H1 (cell line): ENCODE data around the gene CHD9. TPM values are rescaled to one million over a fixed set of nuclear protein-coding genes. Genes with fewer than 3 reads are reported as not detected.

Experiments used
- CTCF ChIA-PET: fragments of 300-600 bp; sonication (Branson Sonifier 250); formaldehyde crosslinking; loops from one replicate; lab custom pipeline; 2021; ENCODE audit not compliant: partially characterized antibody; lab: Charles Lee
- POLR2A ChIA-PET: fragments of 300-600 bp; sonication (Branson Sonifier 250); formaldehyde crosslinking; loops from one replicate; lab custom pipeline; 2021; ENCODE audit warnings: inconsistent platforms; ENCODE audit not compliant: partially characterized antibody; lab: Charles Lee
- DNase-seq, 2 experiments: peaks; one replicate each; pipeline versions ENCODE4 v3.0.0 to v3.0.0-alpha.2; 2010 to 2022; ENCODE audit warnings: low spot score in 2 of 2, low read depth in 1 of 2, mixed read lengths in 1 of 2
- FAIRE-seq: peaks from 2 replicates; lab custom pipeline; 2011; peaks lifted over from hg19 to GRCh38; lab: Jason Lieb, UNC
- H2AFZ ChIP-seq: 2 replicates; pipeline ENCODE4 v1.8.1; 2012; ENCODE audit warnings: low read length, inconsistent platforms
- H2AK5ac ChIP-seq: 2 replicates; pipeline ENCODE4 v1.6.1; 2013; ENCODE audit warnings: low read depth, low read length
- H2BK120ac ChIP-seq: replicated peaks from 2 replicates; pipeline ENCODE3; 2013; ENCODE audit warnings: low read depth, low read length, inconsistent platforms
- H2BK12ac ChIP-seq: 2 replicates; pipeline ENCODE4 v1.6.1; 2013; ENCODE audit warnings: low read depth, low read length
- H2BK15ac ChIP-seq: 2 replicates; pipeline ENCODE4 v1.6.1; 2013; ENCODE audit warnings: low read length
- H2BK20ac ChIP-seq: 2 replicates; pipeline ENCODE4 v1.6.1; 2013; ENCODE audit warnings: low read length
- H2BK5ac ChIP-seq: 2 replicates; pipeline ENCODE4 v1.6.1; 2013; ENCODE audit warnings: low read depth, low read length
- H3K14ac ChIP-seq: 2 replicates; pipeline ENCODE4 v1.6.1; 2013; ENCODE audit warnings: inconsistent platforms; ENCODE audit not compliant: insufficient read length
- H3K18ac ChIP-seq: 2 replicates; pipeline ENCODE4 v1.6.1; 2013; ENCODE audit warnings: low read length; ENCODE audit errors: extremely low read depth
- H3K23ac ChIP-seq: 2 replicates; pipeline ENCODE4 v1.6.1; 2013; ENCODE audit warnings: inconsistent platforms; ENCODE audit not compliant: insufficient read length
- H3K23me2 ChIP-seq: 2 replicates; pipeline ENCODE4 v1.6.1; 2013; ENCODE audit warnings: low read depth, low read length
- H3K27ac ChIP-seq: 2 replicates; pipeline ENCODE4 v1.6.1; 2011; ENCODE audit warnings: low read depth, low read length, inconsistent platforms
- H3K27me3 ChIP-seq, 4 experiments: replicated peaks in 1 of 4; 1 replicate in 1 of 4; 2 replicates in 3 of 4; pipeline versions ENCODE4 v1.6.1 to v1.8.1; 2011 to 2013; ENCODE audit warnings: low read length in 3 of 4, mild to moderate bottlenecking in 3 of 4, inconsistent platforms in 2 of 4, mixed read lengths in 2 of 4, moderate library complexity in 1 of 4; ENCODE audit not compliant: control insufficient read depth in 3 of 4, insufficient read depth in 3 of 4; ENCODE audit errors: extremely low read depth in 1 of 4
- H3K36me3 ChIP-seq, 4 experiments: 2 replicates each; pipeline versions ENCODE4 v1.6.1 to v1.8.1; 2011 to 2013; ENCODE audit warnings: mild to moderate bottlenecking in 4 of 4, low read length in 3 of 4, moderate library complexity in 2 of 4, control low read depth in 1 of 4, inconsistent platforms in 1 of 4; ENCODE audit not compliant: insufficient read depth in 4 of 4, control insufficient read depth in 2 of 4
- H3K4ac ChIP-seq: replicated peaks from 2 replicates; pipeline ENCODE3; 2013; ENCODE audit warnings: low read length, low read depth, mixed read lengths, inconsistent platforms; ENCODE audit not compliant: insufficient read length
- H3K4me1 ChIP-seq, 4 experiments: replicated peaks in 1 of 4; 1 replicate in 1 of 4; 2 replicates in 3 of 4; pipeline versions ENCODE4 v1.6.1 to v1.8.1; 2011 to 2013; ENCODE audit warnings: low read length in 3 of 4, inconsistent platforms in 2 of 4, mixed read lengths in 1 of 4; ENCODE audit not compliant: insufficient read depth in 4 of 4, control insufficient read depth in 3 of 4
- H3K4me2 ChIP-seq, 2 experiments: 2 replicates each; pipeline versions ENCODE4 v1.6.1 to v1.8.1; 2011 to 2013; ENCODE audit warnings: low read depth in 2 of 2, low read length in 2 of 2, control low read depth in 1 of 2, inconsistent platforms in 1 of 2, mild to moderate bottlenecking in 1 of 2; ENCODE audit not compliant: insufficient read depth in 1 of 2
- H3K4me3 ChIP-seq, 4 experiments: fragments of 200-600, 300-600 bp in 1 of 4; sonication (generic), shearing (Covaris generic), sonication (Bioruptor Twin) in 1 of 4; 2 replicates each; pipeline versions ENCODE4 v1.5.1 to v1.8.1; 2011 to 2016; ENCODE audit warnings: low read length in 4 of 4, low read depth in 3 of 4, control low read depth in 2 of 4, inconsistent platforms in 2 of 4, mild to moderate bottlenecking in 2 of 4, mixed read lengths in 1 of 4, moderate library complexity in 1 of 4; ENCODE audit not compliant: insufficient read depth in 2 of 4; ENCODE audit errors: extremely low read depth in 1 of 4
- H3K56ac ChIP-seq: replicated peaks from 2 replicates; pipeline ENCODE3; 2013; ENCODE audit warnings: low read depth, mild to moderate bottlenecking, mixed read lengths, low read length, inconsistent platforms; ENCODE audit not compliant: insufficient read length
- H3K79me1 ChIP-seq: 2 replicates; pipeline ENCODE4 v1.6.1; 2013; ENCODE audit warnings: low read depth, low read length, control low read depth
- H3K79me2 ChIP-seq, 2 experiments: 2 replicates each; pipeline versions ENCODE4 v1.6.1 to v1.8.1; 2012 to 2013; ENCODE audit warnings: low read length in 2 of 2, mild to moderate bottlenecking in 2 of 2, inconsistent platforms in 1 of 2; ENCODE audit not compliant: insufficient read depth in 2 of 2, control insufficient read depth in 1 of 2
- H3K9ac ChIP-seq, 4 experiments: replicated peaks in 1 of 4; 1 replicate in 1 of 4; 2 replicates in 3 of 4; pipeline versions ENCODE4 v1.6.1 to v1.8.1; 2011 to 2013; ENCODE audit warnings: low read depth in 3 of 4, low read length in 3 of 4, control low read depth in 2 of 4, mild to moderate bottlenecking in 2 of 4, moderate library complexity in 2 of 4, inconsistent platforms in 1 of 4; ENCODE audit errors: extremely low read depth in 1 of 4
- H3K9me3 ChIP-seq, 2 experiments: 2 replicates each; pipeline versions ENCODE4 v1.6.1 to v1.8.1; 2012 to 2013; ENCODE audit warnings: mild to moderate bottlenecking in 2 of 2, moderate library complexity in 2 of 2, control low read depth in 1 of 2, inconsistent platforms in 1 of 2, low read depth in 1 of 2, low read length in 1 of 2, mixed read lengths in 1 of 2; ENCODE audit not compliant: insufficient read depth in 2 of 2
- H4K20me1 ChIP-seq, 2 experiments: replicated peaks in 1 of 2; 2 replicates each; pipeline versions ENCODE3 to v1.8.1; 2011 to 2013; ENCODE audit warnings: inconsistent platforms in 2 of 2, low read length in 2 of 2, mild to moderate bottlenecking in 1 of 2; ENCODE audit not compliant: insufficient read depth in 2 of 2, control insufficient read depth in 1 of 2
- H4K5ac ChIP-seq: 2 replicates; pipeline ENCODE4 v1.6.1; 2013; ENCODE audit warnings: low read length, low read depth, mixed read lengths, inconsistent platforms; ENCODE audit not compliant: insufficient read length
- H4K8ac ChIP-seq: 2 replicates; pipeline ENCODE4 v1.8.0; 2013; ENCODE audit warnings: mild to moderate bottlenecking, moderate library complexity, low read length, inconsistent platforms; ENCODE audit not compliant: insufficient read depth; ENCODE audit errors: extremely low read depth
- H4K91ac ChIP-seq: replicated peaks from 2 replicates; pipeline ENCODE3; 2013; ENCODE audit warnings: low read length, mixed read lengths, inconsistent platforms; ENCODE audit not compliant: insufficient read length
- CHD2 ChIP-seq: IDR thresholded peaks from 2 replicates; pipeline ENCODE4 v1.6.1; 2012; ENCODE audit warnings: low read length, improper control_type of control experiment
- GABPA ChIP-seq: IDR thresholded peaks from 2 replicates; pipeline ENCODE4 v1.6.1; 2011; ENCODE audit warnings: mild to moderate bottlenecking, low read length, moderate library complexity, borderline replicate concordance; ENCODE audit not compliant: insufficient read depth
- MAFK ChIP-seq: IDR thresholded peaks from 2 replicates; pipeline ENCODE4 v1.6.1; 2012; ENCODE audit warnings: low read depth, mild to moderate bottlenecking, improper control_type of control experiment, low read length
- POLR2A ChIP-seq, 2 experiments: IDR thresholded peaks; 1 replicate in 1 of 2; 2 replicates in 1 of 2; pipeline ENCODE4 v1.6.1; 2011; ENCODE audit warnings: low read depth in 2 of 2, low read length in 2 of 2, mild to moderate bottlenecking in 2 of 2; ENCODE audit errors: control extremely low read depth in 1 of 2
- SIN3A ChIP-seq, 2 experiments: IDR thresholded peaks in 1 of 2; conservative IDR thresholded peaks in 1 of 2; 2 replicates each; pipeline ENCODE4 v1.6.1; 2011 to 2012; ENCODE audit warnings: low read length in 2 of 2, improper control_type of control experiment in 1 of 2, low read depth in 1 of 2, mild to moderate bottlenecking in 1 of 2
- SP4 ChIP-seq: IDR thresholded peaks from 2 replicates; pipeline ENCODE4 v1.6.1; 2012; ENCODE audit warnings: low read length, inconsistent platforms
- SRF ChIP-seq: IDR thresholded peaks from 2 replicates; pipeline ENCODE4 v1.6.1; 2011; ENCODE audit warnings: mild to moderate bottlenecking, low read depth, low read length, moderate library complexity
- WGBS, 2 experiments: shearing (Covaris generic) in 1 of 2; methylation state at CpG; one replicate each; pipeline versions ENCODE4 v1.1.6 to v1.1.7; 2013 to 2015; ENCODE audit warnings: low lambda C conversion rate in 2 of 2, mixed read lengths in 2 of 2, inconsistent platforms in 1 of 2, low coverage in 1 of 2, missing lambda C conversion rate in 1 of 2; ENCODE audit not compliant: insufficient replicate concordance in 2 of 2, insufficient coverage in 1 of 2, insufficient read length in 1 of 2; ENCODE audit errors: extremely low coverage in 1 of 2, missing lambda C conversion rate in 1 of 2; 5-methylcytosine and 5-hydroxymethylcytosine counted together
- polyA plus RNA-seq, 7 experiments: library from polyadenylated mRNA; depleted of rRNA in 3 of 7; stranded (reverse) in 5 of 7; unstranded in 2 of 7; fragments of >200 nt in 5 of 7; fragments of 200-250 nt in 2 of 7; gene quantifications; 1 replicate in 5 of 7; 2 replicates in 1 of 7; 4 replicates in 1 of 7; pipeline versions ENCODE4 v1.2.1 to v1.2.3, GENCODE V29; 2011 to 2013; ENCODE audit warnings: missing spikeins in 2 of 7, mixed read lengths in 2 of 7
- total RNA-seq: library from RNA; stranded (reverse); fragmentation: NEBNext Ultra II Directional; extraction: Animal tissue kit (Norgen Biotek cat#: 25700); gene quantifications from 2 replicates; pipeline ENCODE4 v1.2.1, GENCODE V29; 2021

CHD9 gene
- total and polyA plus RNA-seq, 2 of the 8 experiments (the other 6 are each of a cell fraction or from before 2014, with no cell fraction given) = 9.9 to 32.4 TPM

DNA sequence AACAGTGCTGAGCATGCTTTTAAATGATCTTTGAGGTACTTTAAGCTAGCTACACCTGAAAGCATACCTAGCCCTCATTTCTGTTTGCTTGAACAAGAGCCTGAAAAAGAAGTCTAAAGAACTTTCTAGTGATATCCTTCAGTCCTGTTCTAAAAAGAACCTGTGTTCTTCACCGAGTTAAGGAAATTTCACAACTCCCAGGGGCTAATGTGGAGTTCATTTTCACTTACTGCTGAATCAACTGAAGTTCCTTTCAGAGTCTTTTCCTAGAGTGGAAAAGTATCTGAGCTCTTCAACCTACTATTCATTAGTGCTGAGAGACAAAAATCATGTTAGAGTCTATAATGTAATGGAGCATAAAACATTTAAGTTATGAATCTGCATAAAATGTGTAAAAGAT, 66.9 kb downstream of the CHD9 start:
- WGBS, 2 experiments = 95% methylated on average over 1 of the region's 1 CpG; no CpG with 5 or more reads in 1 of the 2 experiments
- Histone ChIP-seq H2BK20ac (no peak overlapping the region), H3K4me1 (no peaks in the 10 kb centered on the region), H3K4me2 (no peak overlapping the region), H3K36me3 (no peaks in the 10 kb centered on the region), H3K4me3 (no peak overlapping the region), H3K23ac (no peak overlapping the region), H4K20me1 (no peaks in the 10 kb centered on the region), H2BK15ac (no peak overlapping the region), H3K79me1 (no peaks in the 10 kb centered on the region; the same call in 1 of the 2 replicates), H3K27ac (no peak overlapping the region), H2BK12ac (no peak overlapping the region), H3K79me2 (no peaks in the 10 kb centered on the region), H4K91ac (no peak overlapping the region), H4K8ac (no peak overlapping the region), H3K9ac (no peak overlapping the region), H3K23me2 (no peaks in the 10 kb centered on the region; the same call in 1 of the 2 replicates), H3K4ac (no peak overlapping the region), H4K5ac (no peak overlapping the region), H3K18ac (no peak overlapping the region), H3K56ac (no peak overlapping the region), H2BK120ac (no peak overlapping the region), H2AFZ (no peak overlapping the region), H3K9me3 (no peaks in the 10 kb centered on the region), H3K27me3 (no peaks in the 10 kb centered on the region), H3K14ac (no peak overlapping the region), H2BK5ac (no peak overlapping the region), H2AK5ac (no peak overlapping the region)
- FAIRE-seq (no peak), DNase-seq (no peak)
- ChIA-PET POLR2A (interaction anchor here (1.0 to 2.2 kb wide), 2 partner anchors 10 to 85 kb away, joined by 3 to 7 read pairs; no protein-coding TSS in a partner anchor), CTCF (interaction anchor here (0.8 to 1.1 kb wide), 2 partner anchors 38 to 67 kb away, joined by 4 read pairs; partner anchors contain the start of gene CHD9)
- TF ChIP-seq CHD2 (no peak), MAFK (no peak), SIN3A (conservative IDR thresholded peaks at IDR 0.05 in 1 of 2, IDR thresholded peaks at IDR 0.05 in 1 of 2; ENCODE audit: low read depth in 1 of 2, low read length in 2 of 2) (no peak), POLR2A (IDR thresholded peaks at IDR 0.05; ENCODE audit: control extremely low read depth in 1 of 2, low read depth in 2 of 2, low read length in 2 of 2) (no peak), SP4 (no peak), GABPA (no peak), SRF (no peak)
